Loucy (cell line): ENCODE data around the gene DGKI.

Experiments used
- EZH2phosphoT487 ChIP-seq: fragments of 200-600 bp; IDR thresholded peaks from 2 replicates; pipeline ENCODE4 v1.6.1; 2018; ENCODE audit warnings: antibody characterized with exemption, mild to moderate bottlenecking, moderate library complexity, borderline replicate concordance
- TF ChIP-seq, protein P1 (sequence below): fragments of 200-600 bp; sonication (generic); conservative IDR thresholded peaks from 2 replicates; pipeline ENCODE4 v1.5.1; 2014; ENCODE audit warnings: mild to moderate bottlenecking, antibody characterized with exemption, low read length

DNA sequence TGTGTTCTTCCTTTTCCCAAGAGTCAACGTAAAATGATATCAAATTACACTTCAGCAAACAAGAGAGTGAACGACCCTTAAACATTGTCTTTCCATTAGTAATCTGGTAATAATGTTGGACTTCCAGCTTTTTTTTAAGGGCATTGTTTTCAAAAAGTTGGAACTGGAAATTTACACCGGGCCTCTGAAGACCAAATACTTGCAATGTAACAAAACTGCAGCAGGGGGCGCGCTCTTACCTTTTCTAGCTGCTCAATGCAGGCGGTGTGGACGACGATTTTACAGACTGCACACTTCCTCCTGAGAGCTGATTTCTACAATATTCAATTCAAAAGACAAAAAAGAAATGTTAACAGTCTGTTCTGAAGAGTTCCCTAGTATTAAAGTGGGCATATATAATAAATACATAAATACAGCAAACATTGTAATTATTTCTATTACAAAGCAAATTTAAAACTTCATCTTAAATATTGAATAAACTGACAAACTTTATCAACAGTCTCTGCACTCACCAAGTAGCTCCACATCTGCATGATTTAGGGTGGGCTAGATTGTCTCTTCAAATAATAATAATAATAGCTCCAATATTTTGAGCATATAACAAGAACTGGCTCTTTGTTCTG lies 190.4 kb downstream of the DGKI start:
- TF ChIP-seq, protein P1, sequence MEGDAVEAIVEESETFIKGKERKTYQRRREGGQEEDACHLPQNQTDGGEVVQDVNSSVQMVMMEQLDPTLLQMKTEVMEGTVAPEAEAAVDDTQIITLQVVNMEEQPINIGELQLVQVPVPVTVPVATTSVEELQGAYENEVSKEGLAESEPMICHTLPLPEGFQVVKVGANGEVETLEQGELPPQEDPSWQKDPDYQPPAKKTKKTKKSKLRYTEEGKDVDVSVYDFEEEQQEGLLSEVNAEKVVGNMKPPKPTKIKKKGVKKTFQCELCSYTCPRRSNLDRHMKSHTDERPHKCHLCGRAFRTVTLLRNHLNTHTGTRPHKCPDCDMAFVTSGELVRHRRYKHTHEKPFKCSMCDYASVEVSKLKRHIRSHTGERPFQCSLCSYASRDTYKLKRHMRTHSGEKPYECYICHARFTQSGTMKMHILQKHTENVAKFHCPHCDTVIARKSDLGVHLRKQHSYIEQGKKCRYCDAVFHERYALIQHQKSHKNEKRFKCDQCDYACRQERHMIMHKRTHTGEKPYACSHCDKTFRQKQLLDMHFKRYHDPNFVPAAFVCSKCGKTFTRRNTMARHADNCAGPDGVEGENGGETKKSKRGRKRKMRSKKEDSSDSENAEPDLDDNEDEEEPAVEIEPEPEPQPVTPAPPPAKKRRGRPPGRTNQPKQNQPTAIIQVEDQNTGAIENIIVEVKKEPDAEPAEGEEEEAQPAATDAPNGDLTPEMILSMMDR = peak; percentile 91
- TF ChIP-seq EZH2phosphoT487 = no peak
